HEK293 (cell line): ENCODE results near the gene PHKG2.

ENCODE experiments used
- CTCF ChIA-PET: fragments of 350-600 bp; formaldehyde crosslinking; extraction: SDS; loops from one replicate; lab custom pipeline; 2021; ENCODE audit warnings: antibody characterized with exemption; lab: Yijun Ruan, JAX
- POLR2A ChIA-PET: fragments of 300-600 bp; formaldehyde crosslinking; extraction: SDS; loops from one replicate; lab custom pipeline; 2020; ENCODE audit warnings: antibody characterized with exemption, inconsistent platforms; lab: Yijun Ruan, JAX
- H3K27ac ChIP-seq: fragments of 200-500 bp; sonication (Bioruptor generic); 2 replicates; pipeline ENCODE4 v1.5.1; 2014; ENCODE audit warnings: low read depth, low read length, control low read depth, inconsistent platforms; ENCODE audit errors: extremely low read depth
- H3K36me3 ChIP-seq, 2 experiments: fragments of 200-500 bp in 1 of 2; sonication (Bioruptor generic) in 1 of 2; 1 replicate in 1 of 2; 2 replicates in 1 of 2; pipeline ENCODE4 v1.5.1; 2014 to 2017; ENCODE audit warnings: inconsistent platforms in 2 of 2, low read length in 2 of 2; ENCODE audit not compliant: control insufficient read depth in 2 of 2, insufficient read depth in 1 of 2
- H3K4me1 ChIP-seq: fragments of 200-500 bp; sonication (Bioruptor generic); 2 replicates; pipeline ENCODE4 v1.5.1; 2014; ENCODE audit warnings: mild to moderate bottlenecking, low read length, inconsistent platforms; ENCODE audit not compliant: control insufficient read depth, insufficient read depth
- H3K4me3 ChIP-seq: 2 replicates; pipeline ENCODE4 v1.5.1; 2011; ENCODE audit warnings: low read depth, mild to moderate bottlenecking, control low read depth, low read length, moderate library complexity
- H3K9me3 ChIP-seq: fragments of 200-500 bp; sonication (Bioruptor generic); 2 replicates; pipeline ENCODE4 v1.5.1; 2014; ENCODE audit warnings: low read depth, low read length, inconsistent platforms; ENCODE audit not compliant: control insufficient read depth, insufficient read depth
- GLIS1 ChIP-seq: fragments of 450-650 bp; formaldehyde crosslinking; IDR thresholded peaks from 2 replicates; pipeline ENCODE4 v1.5.1; 2016; ENCODE audit warnings: missing biosample characterization, missing genetic modification characterization
- KLF1 ChIP-seq: fragments of 450-650 bp; formaldehyde crosslinking; IDR thresholded peaks from 2 replicates; pipeline ENCODE4 v1.5.1; 2016; ENCODE audit warnings: missing biosample characterization, missing genetic modification characterization
- MZF1 ChIP-seq: fragments of 450-650 bp; formaldehyde crosslinking; IDR thresholded peaks from 2 replicates; pipeline ENCODE4 v1.5.1; 2017; ENCODE audit warnings: missing biosample characterization, missing genetic modification characterization, borderline replicate concordance
- PRDM10 ChIP-seq: fragments of 450-650 bp; formaldehyde crosslinking; IDR thresholded peaks from 2 replicates; pipeline ENCODE4 v1.5.1; 2016; ENCODE audit warnings: missing biosample characterization, missing genetic modification characterization
- PRDM4 ChIP-seq: fragments of 450-650 bp; formaldehyde crosslinking; IDR thresholded peaks from 2 replicates; pipeline ENCODE4 v1.5.1; 2017; ENCODE audit warnings: missing biosample characterization, missing genetic modification characterization
- SALL2 ChIP-seq: fragments of 450-650 bp; formaldehyde crosslinking; IDR thresholded peaks from 2 replicates; pipeline ENCODE4 v1.5.0; 2017; ENCODE audit warnings: missing biosample characterization, mild to moderate bottlenecking, missing genetic modification characterization, borderline replicate concordance
- SP2 ChIP-seq: fragments of 450-650 bp; formaldehyde crosslinking; IDR thresholded peaks from 2 replicates; pipeline ENCODE4 v1.5.1; 2016; ENCODE audit warnings: missing biosample characterization, missing genetic modification characterization
- SP3 ChIP-seq: fragments of 450-650 bp; formaldehyde crosslinking; IDR thresholded peaks from 2 replicates; pipeline ENCODE4 v1.5.1; 2016; ENCODE audit warnings: missing biosample characterization, missing genetic modification characterization
- TRIM28 ChIP-seq: IDR thresholded peaks from 2 replicates; pipeline ENCODE4 v1.6.1; 2011; ENCODE audit warnings: low read length, control low read depth, borderline replicate concordance
- WT1 ChIP-seq: fragments of 450-650 bp; formaldehyde crosslinking; IDR thresholded peaks from 2 replicates; pipeline ENCODE4 v1.5.1; 2016; ENCODE audit warnings: missing biosample characterization, missing genetic modification characterization
- ZBTB10 ChIP-seq: fragments of 450-650 bp; formaldehyde crosslinking; IDR thresholded peaks from 2 replicates; pipeline ENCODE4 v1.5.1; 2016; ENCODE audit warnings: missing biosample characterization, missing genetic modification characterization
- ZBTB48 ChIP-seq: fragments of 450-650 bp; formaldehyde crosslinking; IDR thresholded peaks from 2 replicates; pipeline ENCODE4 v1.5.1; 2016; ENCODE audit warnings: missing biosample characterization, missing genetic modification characterization
- ZBTB8A ChIP-seq: fragments of 450-650 bp; formaldehyde crosslinking; IDR thresholded peaks from 2 replicates; pipeline ENCODE4 v1.5.1; 2016; ENCODE audit warnings: missing biosample characterization, missing genetic modification characterization
- ZFHX2 ChIP-seq: fragments of 450-650 bp; formaldehyde crosslinking; conservative IDR thresholded peaks from 2 replicates; pipeline ENCODE4 v1.5.1; 2016; ENCODE audit warnings: missing biosample characterization, missing genetic modification characterization
- ZNF16 ChIP-seq: fragments of 450-650 bp; formaldehyde crosslinking; IDR thresholded peaks from 2 replicates; pipeline ENCODE4 v1.5.1; 2016; ENCODE audit warnings: low read depth, missing biosample characterization, missing genetic modification characterization
- ZNF211 ChIP-seq: fragments of 450-650 bp; formaldehyde crosslinking; IDR thresholded peaks from 2 replicates; pipeline ENCODE4 v1.5.1; 2016; ENCODE audit warnings: low read depth, missing biosample characterization, missing genetic modification characterization
- ZNF292 ChIP-seq: fragments of 450-650 bp; formaldehyde crosslinking; IDR thresholded peaks from 2 replicates; pipeline ENCODE4 v1.5.1; 2016; ENCODE audit warnings: low read depth, missing biosample characterization, missing genetic modification characterization, borderline replicate concordance
- ZNF335 ChIP-seq: fragments of 450-650 bp; formaldehyde crosslinking; conservative IDR thresholded peaks from 2 replicates; pipeline ENCODE4 v1.5.1; 2016; ENCODE audit warnings: missing biosample characterization, missing genetic modification characterization
- ZNF354C ChIP-seq: fragments of 450-650 bp; formaldehyde crosslinking; IDR thresholded peaks from 2 replicates; pipeline ENCODE4 v1.5.1; 2016; ENCODE audit warnings: missing biosample characterization, missing genetic modification characterization, low read depth, borderline replicate concordance
- ZNF416 ChIP-seq: fragments of 450-650 bp; formaldehyde crosslinking; IDR thresholded peaks from 2 replicates; pipeline ENCODE4 v1.5.1; 2016; ENCODE audit warnings: missing biosample characterization, missing genetic modification characterization
- ZNF600 ChIP-seq: fragments of 450-650 bp; formaldehyde crosslinking; IDR thresholded peaks from 2 replicates; pipeline ENCODE4 v1.5.1; 2016; ENCODE audit warnings: missing biosample characterization, missing genetic modification characterization
- ZNF843 ChIP-seq: fragments of 450-650 bp; formaldehyde crosslinking; IDR thresholded peaks from 2 replicates; pipeline ENCODE4 v1.5.1; 2016; ENCODE audit warnings: missing biosample characterization, missing genetic modification characterization
- ZSCAN18 ChIP-seq: fragments of 450-650 bp; formaldehyde crosslinking; IDR thresholded peaks from 2 replicates; pipeline ENCODE4 v1.5.1; 2016; ENCODE audit warnings: missing biosample characterization, missing genetic modification characterization
- TF ChIP-seq, protein P1 (sequence below): fragments of 450-650 bp; formaldehyde crosslinking; IDR thresholded peaks from 2 replicates; pipeline ENCODE4; 2016; ENCODE audit warnings: missing biosample characterization, missing genetic modification characterization

Gene PHKG2

DNA sequence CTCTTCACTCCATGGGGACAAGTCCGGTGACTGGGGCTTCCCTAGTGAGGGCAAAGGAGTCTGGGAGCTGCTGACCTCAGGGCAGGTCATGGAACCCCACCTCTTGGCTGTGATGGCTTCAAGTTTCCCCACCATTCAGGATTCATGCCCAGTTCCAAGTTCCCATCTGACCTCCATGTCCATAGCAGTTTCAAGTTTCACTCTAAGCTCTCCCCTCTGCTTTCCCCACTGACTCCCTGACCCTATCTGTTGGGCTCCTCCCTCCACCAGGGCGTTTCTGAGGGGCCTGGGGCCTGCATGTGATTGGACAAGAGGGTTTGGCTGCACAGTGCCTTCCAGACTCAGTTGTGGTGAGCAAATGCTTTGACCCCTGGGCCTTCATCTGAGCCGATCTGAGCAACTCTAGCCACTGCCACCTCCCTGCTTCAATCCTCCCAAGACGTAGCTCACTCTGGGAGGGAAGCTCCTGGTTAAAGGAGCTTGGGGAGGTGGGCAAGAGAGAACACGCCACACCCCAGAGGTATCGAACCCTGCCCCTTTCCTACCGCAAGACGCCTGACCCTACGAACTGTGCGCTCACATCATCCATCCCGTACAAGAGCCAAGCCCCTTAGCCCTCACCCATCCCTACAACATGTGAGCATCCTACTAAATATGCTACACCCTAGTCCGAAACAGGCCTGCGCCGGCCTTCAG, 30.5 kb downstream of the PHKG2 start:
- POLR2A ChIA-PET = interaction anchor here (0.6 to 2.7 kb wide), 15 partner anchors 8 to 767 kb away, joined by 3 to 25 read pairs (median 4); partner anchors contain the start of genes ALDOA, FBRS, PHKG2 and ZNF629
- H3K36me3 ChIP-seq = peaks cover 0 to 62% of the 10 kb centered on the region in 2 experiments; a peak in 1 of 3 replicates
- H3K4me3 ChIP-seq = no peak overlapping the region
- peak overlapping the region; percentile 33; the same call in 1 of the 2 replicates for H3K27ac ChIP-seq
- no peaks in the 10 kb centered on the region; the same call in 1 of the 2 replicates for H3K4me1 ChIP-seq
- CTCF ChIA-PET = interaction anchor here (0.7 to 1.3 kb wide), 4 partner anchors 11 to 66 kb away, joined by 3 to 5 read pairs (median 3); no protein-coding TSS in a partner anchor
- H3K9me3 ChIP-seq = no peaks in the 10 kb centered on the region
- TF ChIP-seq ZNF416 (no peak), KLF1 (tag by site-specific recombination) (peak; percentile 42), SP2 (tag by site-specific recombination) (peak; percentile 72), ZNF16 (tag by site-specific recombination) (no peak), ZNF843 (tag by site-specific recombination) (peak; percentile 32; the same call in 1 of the 2 replicates), SP3 (tag by site-specific recombination) (0 out of 2 replicates have a peak, but pooled peaks have one; percentile 24), GLIS1 (tag by site-specific recombination) (no peak), ZBTB8A (no peak), PRDM4 (tag by site-specific recombination) (peak; percentile 100), ZBTB48 (tag by site-specific recombination) (peak; percentile 33; the same call in 1 of the 2 replicates), PRDM10 (peak; percentile 52), ZNF600 (tag by site-specific recombination) (peak; percentile 85), ZNF354C (tag by site-specific recombination) (no peak), ZNF211 (tag by site-specific recombination) (no peak), WT1 (tag by site-specific recombination) (0 out of 2 replicates have a peak, but pooled peaks have one; percentile 22), ZNF335 (tag by site-specific recombination) (0 out of 2 replicates have a peak, but pooled peaks have one; percentile 4), ZNF292 (tag by site-specific recombination) (no peak), ZBTB10 (no peak), ZFHX2 (tag by site-specific recombination) (no peak), MZF1 (tag by site-specific recombination) (0 out of 2 replicates have a peak, but pooled peaks have one; percentile 38), ZSCAN18 (no peak), TRIM28 (peak; percentile 69; the same call in 1 of the 2 replicates), SALL2 (no peak)
- TF ChIP-seq, protein P1, sequence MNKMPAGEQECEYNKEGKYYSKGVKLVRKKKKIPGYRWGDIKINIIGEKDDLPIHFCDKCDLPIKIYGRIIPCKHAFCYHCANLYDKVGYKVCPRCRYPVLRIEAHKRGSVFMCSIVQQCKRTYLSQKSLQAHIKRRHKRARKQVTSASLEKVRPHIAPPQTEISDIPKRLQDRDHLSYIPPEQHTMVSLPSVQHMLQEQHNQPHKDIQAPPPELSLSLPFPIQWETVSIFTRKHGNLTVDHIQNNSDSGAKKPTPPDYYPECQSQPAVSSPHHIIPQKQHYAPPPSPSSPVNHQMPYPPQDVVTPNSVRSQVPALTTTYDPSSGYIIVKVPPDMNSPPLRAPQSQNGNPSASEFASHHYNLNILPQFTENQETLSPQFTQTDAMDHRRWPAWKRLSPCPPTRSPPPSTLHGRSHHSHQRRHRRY (tag by site-specific recombination) = 0 out of 2 replicates have a peak, but pooled peaks have one; percentile 67
